Stimulated activated CD8-positive, alpha-beta memory T cell treated with anti-CD3 and anti-CD28 coated beads, Interleukin-4, amount 100 ng/mL, for 48 hours (primary cell): Measurements from ENCODE around the gene AKAP1.

ENCODE experiments used
- DNase-seq: peaks from one replicate; pipeline ENCODE4 v3.0.0-alpha.2; 2020

AKAP1 gene

GRCh38 chr17:57084802-57085447, at the start of gene AKAP1:
Gene AKAP1 (plus strand): TSS chr17:57085246. CDS start chr17:57105465, 20,219 bp downstream.
- DNase-seq: peak; percentile 93

DNA sequence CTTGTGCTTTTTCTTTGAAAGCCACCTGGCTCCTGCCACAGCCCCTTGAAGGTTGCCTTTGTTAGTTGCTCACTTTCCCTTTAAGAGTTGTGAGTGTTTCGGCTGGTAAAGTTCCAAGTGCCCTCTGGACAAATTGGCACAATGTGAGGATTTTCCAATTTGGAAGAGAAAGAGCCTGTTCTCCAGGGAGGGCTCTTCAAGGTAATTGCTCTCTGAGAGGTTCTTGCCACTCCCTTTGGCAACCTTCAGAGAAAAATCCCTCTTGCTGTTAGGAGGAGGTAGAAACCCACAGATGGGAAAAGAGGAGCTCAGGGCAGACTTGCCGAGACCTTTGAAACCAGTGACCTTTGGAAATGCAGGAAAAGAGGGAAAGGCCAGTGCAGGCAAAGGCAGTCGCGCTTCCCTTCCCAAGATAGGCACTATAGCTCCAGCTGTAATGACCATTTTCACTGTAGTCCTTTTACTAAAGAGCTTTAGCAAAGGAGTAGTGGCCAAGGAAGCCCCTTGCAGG, 49.0 kb upstream of the AKAP1 start:
- DNase-seq: no peak

DNA sequence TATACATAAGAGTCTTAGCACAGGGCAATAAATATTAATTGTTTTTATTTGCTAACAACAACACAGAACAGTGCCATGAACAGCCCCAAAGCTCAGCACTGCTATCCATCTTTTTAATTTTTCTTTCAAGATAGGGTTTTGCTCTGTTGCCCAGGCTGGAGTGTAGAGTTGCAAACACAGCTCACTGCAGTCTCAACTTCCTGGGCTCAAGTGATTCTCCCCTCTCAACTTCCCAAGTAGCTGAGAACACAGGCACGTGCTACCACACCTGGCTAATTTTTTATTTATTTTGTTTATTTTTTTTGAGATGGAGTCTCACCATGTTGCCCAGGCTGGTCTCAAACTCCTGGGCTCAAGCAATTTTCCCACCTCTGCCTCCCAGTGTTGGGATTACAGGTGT, 47.6 kb upstream of the AKAP1 start:
- DNase-seq: no peak

- no peak for DNase-seq
Observed at GRCh38 chr17:57038486-57038885, 46.6 kb upstream of the AKAP1 start.

DNA sequence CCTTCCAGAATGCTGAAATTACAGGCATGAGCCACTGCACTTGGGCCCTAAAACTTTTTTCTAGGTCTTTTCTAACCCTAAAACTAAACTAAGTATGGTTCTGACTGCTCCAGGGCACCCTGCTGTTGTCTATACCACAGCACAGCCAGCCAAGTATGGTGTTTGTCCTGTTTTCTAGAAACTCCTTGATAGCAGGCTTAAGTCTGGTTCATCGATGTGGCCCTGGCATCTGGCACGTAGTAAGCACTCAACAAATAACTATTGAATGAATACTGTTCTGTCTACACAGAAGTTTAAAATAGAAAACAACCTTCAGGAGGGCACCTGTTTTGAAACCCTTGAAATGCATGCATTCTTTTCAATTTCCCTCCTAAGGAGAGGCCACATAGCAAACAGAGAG, 44.5 kb upstream of the AKAP1 start:
- no peak for DNase-seq

DNA sequence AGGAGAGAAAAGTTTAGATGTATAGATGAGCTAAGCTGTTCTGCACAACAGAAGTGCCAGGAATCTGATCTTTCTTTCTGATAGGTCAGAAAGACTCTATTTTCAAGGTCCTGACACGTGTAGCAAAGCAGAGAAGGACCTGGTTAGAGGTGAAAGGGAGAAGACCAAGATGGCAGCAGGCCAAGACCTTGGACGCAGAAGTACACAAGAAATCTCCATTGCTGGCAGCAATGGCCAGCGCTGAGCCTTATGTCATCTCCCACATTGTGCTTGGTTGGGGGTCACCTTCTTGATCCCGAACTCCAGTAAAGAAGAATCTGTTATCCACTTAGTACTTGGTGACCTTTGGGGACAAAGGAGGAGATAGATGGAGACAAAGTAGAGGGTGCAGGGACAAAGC, 41.8 kb upstream of the AKAP1 start:
- no peak for DNase-seq

- DNase-seq: no peak
Observed at GRCh38 chr17:57044976-57045867, 39.8 kb upstream of the AKAP1 start.

GRCh38 chr17:57045868-57046704, 39.0 kb upstream of the AKAP1 start:
- peak; percentile 44 for DNase-seq

DNA sequence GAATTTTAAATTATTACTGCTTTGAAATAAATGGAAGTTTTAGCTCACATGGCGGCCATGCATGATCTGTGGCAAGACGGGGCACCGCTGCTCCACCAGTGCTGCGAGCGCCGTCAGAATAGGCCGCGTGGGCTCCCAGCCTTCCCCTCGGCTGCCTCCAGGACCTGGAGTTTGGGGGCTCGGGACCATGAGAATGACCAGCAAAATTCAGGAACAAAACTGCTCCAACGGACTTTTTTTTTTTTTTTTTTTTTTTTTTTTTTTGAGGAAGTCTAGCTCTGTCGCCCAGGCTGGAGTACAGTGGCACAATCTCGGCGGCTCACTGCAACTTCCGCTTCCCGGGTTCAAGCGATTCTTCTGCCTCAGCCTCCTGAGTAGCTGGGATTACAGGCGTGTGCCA, 38.3 kb upstream of the AKAP1 start:
- DNase-seq: no peak

- no peak for DNase-seq
Observed at GRCh38 chr17:57048096-57048495, 37.0 kb upstream of the AKAP1 start.

DNA sequence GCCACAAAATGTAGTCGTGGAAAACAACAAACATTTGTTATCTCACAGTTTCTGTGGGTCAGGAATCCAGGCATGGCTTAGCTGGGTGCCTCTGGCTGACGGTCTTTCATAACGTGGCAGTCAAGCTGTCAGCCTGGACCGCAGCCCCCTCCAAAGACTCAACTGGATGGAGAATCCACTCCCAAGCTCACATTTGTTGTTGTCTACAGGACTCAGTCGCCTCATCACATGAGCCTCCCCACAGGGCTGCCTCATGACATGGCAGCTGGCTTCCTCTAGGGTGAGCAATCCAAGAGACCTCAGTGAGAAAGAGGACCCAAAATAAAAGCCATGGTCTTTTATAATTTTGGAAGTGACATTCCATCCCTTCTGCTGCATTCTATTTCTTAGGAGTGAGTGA, 34.7 kb upstream of the AKAP1 start:
- DNase-seq: no peak

DNA sequence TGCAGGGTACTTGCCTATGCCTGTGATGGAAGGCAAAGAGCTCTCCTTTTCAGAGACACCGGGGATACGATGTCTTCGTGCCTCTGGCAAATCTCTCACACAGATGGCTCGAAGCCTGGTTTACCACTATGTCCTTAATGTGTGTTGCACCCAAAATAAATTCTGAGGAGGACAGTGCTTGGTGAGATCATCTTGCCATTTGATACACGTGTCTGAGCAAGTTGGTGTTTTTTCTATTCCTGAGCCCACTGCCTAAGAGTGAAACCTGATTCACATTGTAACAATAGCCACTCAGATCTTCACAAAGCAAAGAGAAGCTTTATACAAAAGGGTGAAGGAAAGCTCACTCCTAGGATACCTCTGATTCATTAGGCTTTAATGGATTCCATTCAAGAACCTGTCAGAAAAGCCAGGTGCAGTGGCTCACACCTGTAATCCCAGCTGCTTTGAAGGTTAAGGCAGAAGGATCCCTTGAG, 33.1 kb upstream of the AKAP1 start:
- DNase-seq: no peak

- no peak for DNase-seq
Observed at GRCh38 chr17:57062865-57063264, 22.2 kb upstream of the AKAP1 start.

DNA sequence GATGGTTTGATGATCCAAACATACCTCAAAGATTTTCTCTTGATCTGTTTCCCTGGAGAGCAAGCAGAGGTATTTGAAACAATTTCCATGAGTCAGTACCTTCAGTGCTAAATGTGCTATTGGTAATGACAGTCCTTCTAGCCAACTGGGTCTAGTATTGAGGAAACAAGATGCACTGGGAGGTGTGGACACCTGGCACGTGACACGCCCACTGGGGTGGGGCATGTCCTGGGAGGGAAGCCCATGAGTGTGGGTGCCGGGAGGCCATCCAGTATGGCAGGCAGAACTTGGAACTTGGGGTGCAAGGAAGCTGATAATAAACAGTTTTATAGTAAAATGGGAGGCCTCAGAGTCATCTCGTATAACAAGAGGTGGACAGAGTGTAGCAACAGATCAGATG, 17.9 kb upstream of the AKAP1 start:
- DNase-seq: no peak

- no peak for DNase-seq
Observed at GRCh38 chr17:57067781-57068180, 17.3 kb upstream of the AKAP1 start.

DNA sequence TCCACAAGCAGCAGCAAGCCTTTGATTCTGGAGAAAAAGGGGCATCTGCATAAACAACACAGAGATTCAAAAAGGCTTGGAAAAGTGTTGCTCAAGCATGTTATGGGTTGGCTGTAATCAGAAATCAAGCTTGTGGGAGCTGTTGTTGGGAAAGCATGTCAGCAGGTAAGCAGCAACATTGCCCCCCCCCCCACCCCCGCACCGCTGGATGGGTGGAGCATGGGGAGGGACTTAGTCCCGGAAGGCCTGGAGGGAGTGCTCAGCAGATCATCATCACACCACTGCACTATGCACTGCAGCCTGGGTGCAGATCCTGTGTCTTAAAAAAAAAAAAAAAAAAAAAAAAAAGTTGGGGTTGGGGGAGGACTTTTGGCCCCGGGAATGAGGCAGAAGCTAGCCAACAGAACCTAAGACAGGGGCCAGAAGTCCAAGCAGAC, 16.8 kb upstream of the AKAP1 start:
- no peak for DNase-seq

DNA sequence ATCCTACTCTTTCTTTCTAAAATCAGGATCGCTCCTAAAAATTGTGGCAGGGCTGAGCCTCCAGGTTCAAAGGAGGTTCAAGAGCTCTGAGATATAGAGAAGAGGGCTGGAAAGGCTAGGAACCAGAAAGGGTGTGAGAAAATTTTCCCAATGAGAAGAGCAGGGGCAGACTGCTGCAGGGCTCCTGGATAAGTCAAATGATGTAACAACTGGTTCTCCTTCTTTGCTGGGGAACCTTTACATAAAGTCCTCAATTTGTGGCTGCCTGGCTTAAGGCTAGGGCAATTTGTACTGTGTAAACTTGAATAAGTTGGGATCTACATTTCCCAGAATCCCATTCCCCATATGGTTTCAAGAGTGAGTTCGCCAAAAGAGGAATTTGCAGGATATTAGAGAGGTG, 16.3 kb upstream of the AKAP1 start:
- no peak for DNase-seq

GRCh38 chr17:57071991-57072944, 12.8 kb upstream of the AKAP1 start:
- no peak for DNase-seq

DNA sequence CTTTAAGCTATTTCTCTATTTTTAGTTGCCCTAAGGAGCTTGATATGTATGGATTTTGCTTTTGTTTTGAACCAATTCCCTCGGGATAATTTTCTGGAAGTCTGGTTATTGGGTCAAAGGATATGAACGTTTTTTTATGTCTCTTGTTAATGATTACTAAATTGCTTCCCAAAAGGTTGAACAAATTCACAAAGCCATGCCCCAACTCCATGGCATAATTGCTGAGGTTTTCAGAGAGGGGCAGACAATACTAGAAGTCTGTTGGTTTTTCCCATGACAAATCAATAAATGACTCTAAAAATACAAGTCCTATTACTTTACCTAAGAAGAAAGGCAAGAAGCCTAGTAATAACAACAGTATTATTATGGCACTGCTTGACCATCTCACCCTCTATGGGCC, 11.4 kb upstream of the AKAP1 start:
- no peak for DNase-seq

- DNase-seq: no peak
Observed at GRCh38 chr17:57075193-57075592, 9.9 kb upstream of the AKAP1 start.

- DNase-seq: no peak
Observed at GRCh38 chr17:57075785-57076184, 9.3 kb upstream of the AKAP1 start.

DNA sequence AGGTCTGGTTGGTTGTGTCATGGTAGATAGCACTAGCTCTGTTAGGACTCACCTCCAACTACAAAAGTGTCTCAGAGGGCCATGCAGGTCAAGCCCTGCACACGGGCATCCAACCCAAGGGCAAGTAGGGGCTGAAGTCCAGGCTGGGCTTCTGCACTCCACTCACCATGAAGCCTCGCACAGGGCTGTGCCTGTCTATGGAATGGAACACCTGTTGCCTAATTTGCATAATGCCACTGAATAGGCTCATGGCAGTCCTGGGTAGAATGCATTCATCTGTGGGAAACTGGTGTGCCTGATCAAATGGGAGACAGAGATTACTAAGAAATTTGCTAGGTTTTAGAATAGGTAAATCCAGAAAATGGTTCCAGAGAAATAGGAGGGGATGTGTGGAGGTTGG, 8.0 kb upstream of the AKAP1 start:
- DNase-seq: no peak
